ENCODE measurements around the gene UBTD1.

GRCh38 chr10:97479939-97480338 is 18.8 kb upstream of the UBTD1 start:
- TF ChIP-seq, protein P1, sequence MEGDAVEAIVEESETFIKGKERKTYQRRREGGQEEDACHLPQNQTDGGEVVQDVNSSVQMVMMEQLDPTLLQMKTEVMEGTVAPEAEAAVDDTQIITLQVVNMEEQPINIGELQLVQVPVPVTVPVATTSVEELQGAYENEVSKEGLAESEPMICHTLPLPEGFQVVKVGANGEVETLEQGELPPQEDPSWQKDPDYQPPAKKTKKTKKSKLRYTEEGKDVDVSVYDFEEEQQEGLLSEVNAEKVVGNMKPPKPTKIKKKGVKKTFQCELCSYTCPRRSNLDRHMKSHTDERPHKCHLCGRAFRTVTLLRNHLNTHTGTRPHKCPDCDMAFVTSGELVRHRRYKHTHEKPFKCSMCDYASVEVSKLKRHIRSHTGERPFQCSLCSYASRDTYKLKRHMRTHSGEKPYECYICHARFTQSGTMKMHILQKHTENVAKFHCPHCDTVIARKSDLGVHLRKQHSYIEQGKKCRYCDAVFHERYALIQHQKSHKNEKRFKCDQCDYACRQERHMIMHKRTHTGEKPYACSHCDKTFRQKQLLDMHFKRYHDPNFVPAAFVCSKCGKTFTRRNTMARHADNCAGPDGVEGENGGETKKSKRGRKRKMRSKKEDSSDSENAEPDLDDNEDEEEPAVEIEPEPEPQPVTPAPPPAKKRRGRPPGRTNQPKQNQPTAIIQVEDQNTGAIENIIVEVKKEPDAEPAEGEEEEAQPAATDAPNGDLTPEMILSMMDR (optimal IDR thresholded peaks at IDR 0.05 in 1 of 3, IDR thresholded peaks at IDR 0.05 in 1 of 3, conservative IDR thresholded peaks at IDR 0.05 in 1 of 3; ENCODE audit: extremely low read depth in 1 of 3, insufficient read depth in 2 of 3, low read length in 3 of 3): no peak
- no peak for TF ChIP-seq EZH2 (IDR thresholded peaks at IDR 0.05; ENCODE audit: low read length)

All from keratinocyte (primary cell).